Naive thymus-derived CD4-positive, alpha-beta T cell (primary cell): ENCODE data around the gene AFDN. TPM values are rescaled to one million over a fixed set of nuclear protein-coding genes. Genes with fewer than 3 reads are reported as not detected.

Source experiments
- ATAC-seq: fragments of 150-1000 bp; cut with Tn5 transposase; 2 replicates; pipeline ENCODE4 v1.10.0; 2021; ENCODE audit warnings: mild to moderate bottlenecking, moderate library complexity
- CTCF ChIA-PET: fragments of 350-600 bp; sonication (Branson Sonifier 250); formaldehyde crosslinking; loops from one replicate; lab custom pipeline; 2021; ENCODE audit warnings: antibody characterized with exemption; lab: Charles Lee
- POLR2A ChIA-PET: fragments of 350-600 bp; sonication (Branson Sonifier 250); formaldehyde crosslinking; loops from one replicate; lab custom pipeline; 2021; ENCODE audit warnings: antibody characterized with exemption, inconsistent platforms; lab: Charles Lee
- DNase-seq, 9 donors: peaks; one replicate each; pipeline versions ENCODE4 v3.0.0 to v3.0.0-alpha.2; 2020 to 2022; ENCODE audit warnings: mixed read lengths in 1 of 9
- H3K27ac ChIP-seq: one replicate; pipeline ENCODE4 v1.7.0; 2013; ENCODE audit warnings: mild to moderate bottlenecking, low read depth, low read length, moderate library complexity
- H3K27me3 ChIP-seq, 2 donors: one replicate each; pipeline ENCODE4 v1.7.0; 2013; ENCODE audit warnings: low read length in 2 of 2, mild to moderate bottlenecking in 2 of 2, moderate library complexity in 2 of 2; ENCODE audit not compliant: control insufficient read depth in 2 of 2, insufficient read depth in 2 of 2
- H3K36me3 ChIP-seq, 3 experiments: 1 replicate in 2 of 3; 2 replicates in 1 of 3; pipeline ENCODE4 v1.7.0; 2013; ENCODE audit warnings: low read length in 3 of 3, mild to moderate bottlenecking in 3 of 3, moderate library complexity in 1 of 3; ENCODE audit not compliant: insufficient read depth in 3 of 3, control insufficient read depth in 2 of 3
- H3K4me1 ChIP-seq, 2 donors: one replicate each; pipeline ENCODE4 v1.7.0; 2013; ENCODE audit warnings: low read length in 2 of 2, mild to moderate bottlenecking in 2 of 2, moderate library complexity in 1 of 2; ENCODE audit not compliant: control insufficient read depth in 2 of 2, insufficient read depth in 2 of 2
- H3K4me3 ChIP-seq: 2 replicates; pipeline ENCODE4 v1.7.0; 2013; ENCODE audit warnings: mild to moderate bottlenecking, low read length
- H3K9me3 ChIP-seq, 3 experiments: 1 replicate in 2 of 3; 2 replicates in 1 of 3; pipeline ENCODE4 v1.7.0; 2013; ENCODE audit warnings: low read length in 3 of 3; ENCODE audit not compliant: control insufficient read depth in 2 of 3
- H3K27ac Mint-ChIP-seq, 9 donors: one replicate each; pipeline ENCODE4 v1.8.0; 2020 to 2022; ENCODE audit warnings: mixed read lengths in 9 of 9, mild to moderate bottlenecking in 8 of 9, moderate library complexity in 5 of 9, inconsistent platforms in 2 of 9
- H3K27me3 Mint-ChIP-seq, 5 donors: one replicate each; pipeline ENCODE4 v1.8.0; 2021 to 2022; ENCODE audit warnings: mixed read lengths in 5 of 5, mild to moderate bottlenecking in 1 of 5
- H3K36me3 Mint-ChIP-seq, 5 donors: one replicate each; pipeline ENCODE4 v1.8.0; 2020 to 2022; ENCODE audit warnings: mixed read lengths in 5 of 5, mild to moderate bottlenecking in 3 of 5, inconsistent platforms in 1 of 5
- H3K4me1 Mint-ChIP-seq, 7 donors: one replicate each; pipeline ENCODE4 v1.8.0; 2020 to 2022; ENCODE audit warnings: mixed read lengths in 7 of 7, mild to moderate bottlenecking in 3 of 7, inconsistent platforms in 1 of 7
- H3K4me3 Mint-ChIP-seq, 10 donors: one replicate each; pipeline ENCODE4 v1.8.0; 2020 to 2022; ENCODE audit warnings: mild to moderate bottlenecking in 10 of 10, mixed read lengths in 10 of 10, moderate library complexity in 6 of 10, inconsistent platforms in 2 of 10
- H3K9me3 Mint-ChIP-seq, 11 donors: one replicate each; pipeline ENCODE4 v1.8.0; 2020 to 2022; ENCODE audit warnings: mixed read lengths in 11 of 11, mild to moderate bottlenecking in 4 of 11, inconsistent platforms in 1 of 11, moderate library complexity in 1 of 11
- intact Hi-C, 2 donors: fragments of 100-400 bp; cut with micrococcal nuclease; formaldehyde crosslinking; loops; one replicate each; pipeline ENCODE4 v1.15.1; 2023
- polyA plus RNA-seq, 2 donors: library from polyadenylated mRNA; unstranded; fragments of 300-500 nt; fragmentation: Illumina TruSeq; gene quantifications; one replicate each; pipeline ENCODE4 v1.2.3, GENCODE V29; 2021
- total RNA-seq, 6 experiments: library from RNA in 5 of 6; stranded (reverse) in 5 of 6; gene quantifications; 1 replicate in 5 of 6; 2 replicates in 1 of 6; pipeline ENCODE4 v1.2.3 and lab custom pipeline; 2021 to 2026

Gene AFDN
- total and polyA plus RNA-seq, 7 experiments from 2014 or later: 0.08 to 55.1 (median 3.6) TPM

GRCh38 chr6:168016176-168016620, 189.5 kb downstream of the AFDN start:
- no peaks in the 10 kb centered on the region for H3K4me1 Mint-ChIP-seq
- Histone ChIP-seq H3K9me3 (peaks cover 0 to 18% (median 5%) of the 10 kb centered on the region in 3 experiments), H3K27me3 (no peaks in the 10 kb centered on the region), H3K27ac (no peak overlapping the region), H3K4me1 (no peaks in the 10 kb centered on the region), H3K36me3 (no peaks in the 10 kb centered on the region), H3K4me3 (no peak overlapping the region)
- CTCF ChIA-PET: no interaction called here
- intact Hi-C loops: no loop called here
- H3K27ac Mint-ChIP-seq: no peak overlapping the region
- no peak for ATAC-seq
- no peak overlapping the region for H3K4me3 Mint-ChIP-seq
- no peak for DNase-seq
- POLR2A ChIA-PET: no interaction called here
- peaks cover 0 to 9% (median 1%) of the 10 kb centered on the region in 5 donors for H3K36me3 Mint-ChIP-seq
- peaks cover 2 to 40% (median 11%) of the 10 kb centered on the region in 5 donors for H3K27me3 Mint-ChIP-seq
- H3K9me3 Mint-ChIP-seq: peaks cover 0 to 53% (median 15%) of the 10 kb centered on the region in 11 donors

- ChIA-PET POLR2A (no interaction called here), CTCF (no interaction called here)
- H3K27ac ChIP-seq: no peak overlapping the region
- peaks cover 0 to 46% (median 9%) of the 10 kb centered on the region in 11 donors for H3K9me3 Mint-ChIP-seq
- no peak overlapping the region for H3K27ac Mint-ChIP-seq
- H3K4me3 Mint-ChIP-seq: no peak overlapping the region
- H3K4me1 Mint-ChIP-seq: no peaks in the 10 kb centered on the region
- intact Hi-C loops: no loop called here
- H3K4me3 ChIP-seq: no peak overlapping the region
- peaks cover 2 to 40% (median 11%) of the 10 kb centered on the region in 5 donors for H3K27me3 Mint-ChIP-seq
- no peaks in the 10 kb centered on the region for H3K36me3 ChIP-seq
- H3K36me3 Mint-ChIP-seq: peaks cover 0 to 9% (median 1%) of the 10 kb centered on the region in 5 donors
- no peak for DNase-seq
- peaks cover 0 to 12% (median 5%) of the 10 kb centered on the region in 3 experiments for H3K9me3 ChIP-seq
- ATAC-seq: no peak
- H3K27me3 ChIP-seq: no peaks in the 10 kb centered on the region
- no peaks in the 10 kb centered on the region for H3K4me1 ChIP-seq
Measured at GRCh38 chr6:168016721-168017525, 190.2 kb downstream of the AFDN start.

GRCh38 chr6:168017629-168018028, 190.9 kb downstream of the AFDN start:
- no peak overlapping the region for H3K4me3 ChIP-seq
- ATAC-seq (no peak), DNase-seq (no peak)
- peaks cover 0 to 5% (median 0%) of the 10 kb centered on the region in 3 experiments for H3K9me3 ChIP-seq
- no peaks in the 10 kb centered on the region for H3K36me3 ChIP-seq
- Mint-ChIP-seq H3K27me3 (peaks cover 5 to 40% (median 11%) of the 10 kb centered on the region in 5 donors), H3K4me1 (no peaks in the 10 kb centered on the region), H3K27ac (no peak overlapping the region), H3K9me3 (peaks cover 0 to 39% (median 7%) of the 10 kb centered on the region in 11 donors), H3K4me3 (no peak overlapping the region), H3K36me3 (peaks cover 0 to 9% (median 0%) of the 10 kb centered on the region in 5 donors)
- ChIA-PET CTCF (no interaction called here), POLR2A (no interaction called here)
- intact Hi-C loops: no loop called here
- H3K27ac ChIP-seq: no peak overlapping the region
- no peaks in the 10 kb centered on the region for H3K4me1 ChIP-seq
- H3K27me3 ChIP-seq: no peaks in the 10 kb centered on the region

- no peak overlapping the region for H3K27ac Mint-ChIP-seq
- Histone ChIP-seq H3K36me3 (no peaks in the 10 kb centered on the region), H3K9me3 (no peaks in the 10 kb centered on the region), H3K27ac (no peak overlapping the region), H3K4me1 (no peaks in the 10 kb centered on the region), H3K27me3 (no peaks in the 10 kb centered on the region), H3K4me3 (no peak overlapping the region)
- H3K9me3 Mint-ChIP-seq: peaks cover 0 to 33% (median 7%) of the 10 kb centered on the region in 11 donors
- no peaks in the 10 kb centered on the region for H3K4me1 Mint-ChIP-seq
- peaks cover 5 to 37% (median 11%) of the 10 kb centered on the region in 5 donors for H3K27me3 Mint-ChIP-seq
- ChIA-PET POLR2A (no interaction called here), CTCF (no interaction called here)
- intact Hi-C loops: no loop called here
- H3K4me3 Mint-ChIP-seq: no peak overlapping the region
- ATAC-seq (no peak), DNase-seq (no peak)
- peaks cover 0 to 9% (median 0%) of the 10 kb centered on the region in 5 donors for H3K36me3 Mint-ChIP-seq
Measured at GRCh38 chr6:168018664-168019063, 192.0 kb downstream of the AFDN start.

GRCh38 chr6:168020242-168020641, 193.5 kb downstream of the AFDN start:
- H3K4me1 Mint-ChIP-seq: no peaks in the 10 kb centered on the region
- Histone ChIP-seq H3K27ac (no peak overlapping the region), H3K9me3 (no peaks in the 10 kb centered on the region), H3K4me3 (no peak overlapping the region), H3K27me3 (no peaks in the 10 kb centered on the region), H3K4me1 (no peaks in the 10 kb centered on the region), H3K36me3 (no peaks in the 10 kb centered on the region)
- CTCF ChIA-PET: no interaction called here
- no peak overlapping the region for H3K4me3 Mint-ChIP-seq
- H3K9me3 Mint-ChIP-seq: peaks cover 0 to 17% (median 6%) of the 10 kb centered on the region in 11 donors
- peaks cover 5 to 42% (median 16%) of the 10 kb centered on the region in 5 donors for H3K27me3 Mint-ChIP-seq
- no peak overlapping the region for H3K27ac Mint-ChIP-seq
- ATAC-seq (no peak), DNase-seq (no peak)
- intact Hi-C loops: no loop called here
- POLR2A ChIA-PET: no interaction called here
- H3K36me3 Mint-ChIP-seq: peaks cover 0 to 9% (median 0%) of the 10 kb centered on the region in 5 donors

- no peaks in the 10 kb centered on the region for H3K4me1 ChIP-seq
- ChIA-PET CTCF (no interaction called here), POLR2A (no interaction called here)
- Mint-ChIP-seq H3K27me3 (peaks cover 5 to 42% (median 18%) of the 10 kb centered on the region in 5 donors), H3K4me1 (no peaks in the 10 kb centered on the region), H3K9me3 (peaks cover 0 to 8% (median 2%) of the 10 kb centered on the region in 11 donors), H3K4me3 (no peak overlapping the region), H3K27ac (no peak overlapping the region), H3K36me3 (peaks cover 0 to 9% (median 0%) of the 10 kb centered on the region in 5 donors)
- no peak overlapping the region for H3K27ac ChIP-seq
- no peaks in the 10 kb centered on the region for H3K9me3 ChIP-seq
- H3K4me3 ChIP-seq: no peak overlapping the region
- H3K36me3 ChIP-seq: no peaks in the 10 kb centered on the region
- no peaks in the 10 kb centered on the region for H3K27me3 ChIP-seq
- intact Hi-C loops: no loop called here
- ATAC-seq (no peak), DNase-seq (no peak)
Measured at GRCh38 chr6:168021581-168021980, 194.9 kb downstream of the AFDN start.
